AG09319 (cell line): ENCODE results near the gene TSPOAP1.

Source experiments
- DNase-seq: peaks from one replicate; pipeline ENCODE4 v3.0.0-alpha.2; 2010; ENCODE audit warnings: low read depth; ENCODE audit errors: extremely low read depth
- CTCF ChIP-seq: IDR thresholded peaks from 2 replicates; pipeline ENCODE4 v1.5.1; 2011; ENCODE audit warnings: low read depth, mild to moderate bottlenecking, inconsistent platforms, low read length, moderate library complexity

The TSPOAP1 gene

GRCh38 chr17:58306131-58306951 lies 22.3 kb downstream of the TSPOAP1 start:
- DNase-seq, result no peak
- no peak for TF ChIP-seq CTCF

DNA sequence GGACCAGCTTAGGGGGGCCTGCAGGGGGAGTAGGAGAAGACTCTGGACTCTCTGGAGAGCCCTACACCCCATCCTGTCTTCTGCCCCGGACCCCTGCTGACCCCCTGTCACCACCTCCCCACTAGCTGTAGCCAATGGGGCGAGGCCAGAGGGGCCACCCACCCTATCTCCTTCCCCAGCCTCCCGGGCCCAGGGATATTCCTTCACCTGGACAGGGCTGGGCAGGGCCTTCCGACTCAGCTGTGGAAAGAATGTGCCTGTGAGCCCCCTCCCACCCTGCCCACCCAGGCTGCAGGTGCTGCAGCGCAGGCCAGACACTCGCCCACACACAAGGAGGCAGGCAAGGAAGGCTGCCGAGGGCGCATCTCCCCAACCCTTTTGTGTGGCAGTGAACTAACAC lies 23.0 kb downstream of the TSPOAP1 start:
- no peak for DNase-seq
- no peak for TF ChIP-seq CTCF

DNA sequence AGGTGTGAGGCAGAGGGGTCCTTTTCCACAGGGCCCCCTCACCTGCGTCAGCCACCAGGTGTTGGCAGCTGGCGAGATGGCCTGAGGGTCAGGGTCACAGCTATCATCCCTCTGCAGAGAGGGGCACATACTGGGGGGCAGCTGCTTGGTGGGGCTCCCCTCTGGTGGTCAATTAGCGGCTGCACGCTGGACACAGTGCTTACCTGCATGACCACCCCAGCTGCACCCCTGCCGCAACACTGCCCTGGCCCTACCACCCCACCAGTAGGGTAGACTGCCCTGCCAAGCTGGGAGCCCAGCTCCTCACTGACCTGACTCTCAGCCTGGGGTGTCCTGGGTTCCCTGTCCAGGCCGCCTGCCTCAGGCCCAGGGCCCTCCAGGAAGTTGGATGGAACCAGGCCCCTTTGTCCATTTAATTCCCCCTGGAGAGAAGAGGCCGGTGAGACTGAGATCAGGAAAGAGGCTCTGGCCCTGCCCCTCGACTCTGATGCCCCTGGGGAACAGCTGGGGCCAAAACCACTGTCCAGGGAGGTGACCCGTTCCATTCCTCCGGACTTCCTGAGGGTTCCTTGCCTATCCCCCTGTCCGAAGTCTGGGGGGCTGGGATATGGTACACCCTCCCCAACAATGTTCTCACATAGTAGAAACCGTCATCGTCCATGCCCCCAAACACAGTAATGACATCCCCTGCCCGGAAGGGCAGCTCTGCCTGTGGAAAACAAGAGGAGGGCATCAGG lies 23.7 kb downstream of the TSPOAP1 start:
- no peak for TF ChIP-seq CTCF
- no peak for DNase-seq

DNA sequence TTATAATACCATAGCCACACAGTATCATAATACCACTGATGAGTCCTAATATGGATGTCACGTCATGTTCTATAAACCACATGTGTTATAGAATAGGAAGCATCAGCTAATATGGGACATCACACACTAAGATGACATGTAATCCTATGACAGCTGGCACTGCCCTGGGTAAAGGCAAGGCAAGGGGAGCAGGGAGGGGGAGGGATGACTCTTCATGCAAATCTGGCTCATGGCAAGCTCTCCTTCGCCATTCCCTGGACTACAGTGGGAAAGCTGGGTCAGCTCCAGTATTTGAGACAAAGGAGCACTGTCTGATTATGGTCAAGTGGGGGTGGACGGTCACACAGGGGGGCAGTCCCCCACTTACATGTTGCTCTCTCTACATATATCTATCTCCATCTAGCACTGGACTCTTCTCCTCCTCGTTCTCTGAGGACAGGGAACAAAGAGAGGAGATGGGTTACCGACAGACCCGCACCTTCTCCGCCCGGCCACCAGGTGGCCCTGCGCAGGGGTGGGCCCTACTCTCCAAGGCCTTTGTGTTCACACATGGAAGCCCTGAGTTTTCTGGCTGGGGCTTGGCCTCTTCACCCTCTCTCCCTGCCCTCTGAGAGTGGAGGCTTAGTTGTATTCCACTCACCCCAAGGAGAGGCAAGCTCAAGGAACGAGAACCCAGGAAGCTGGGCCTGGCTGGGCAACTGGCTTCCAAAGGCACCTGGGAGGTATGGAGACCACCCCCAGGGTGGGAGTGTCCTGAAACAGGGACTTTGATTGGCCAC lies 24.4 kb downstream of the TSPOAP1 start:
- TF ChIP-seq CTCF, result peak; percentile 70
- no peak for DNase-seq

DNA sequence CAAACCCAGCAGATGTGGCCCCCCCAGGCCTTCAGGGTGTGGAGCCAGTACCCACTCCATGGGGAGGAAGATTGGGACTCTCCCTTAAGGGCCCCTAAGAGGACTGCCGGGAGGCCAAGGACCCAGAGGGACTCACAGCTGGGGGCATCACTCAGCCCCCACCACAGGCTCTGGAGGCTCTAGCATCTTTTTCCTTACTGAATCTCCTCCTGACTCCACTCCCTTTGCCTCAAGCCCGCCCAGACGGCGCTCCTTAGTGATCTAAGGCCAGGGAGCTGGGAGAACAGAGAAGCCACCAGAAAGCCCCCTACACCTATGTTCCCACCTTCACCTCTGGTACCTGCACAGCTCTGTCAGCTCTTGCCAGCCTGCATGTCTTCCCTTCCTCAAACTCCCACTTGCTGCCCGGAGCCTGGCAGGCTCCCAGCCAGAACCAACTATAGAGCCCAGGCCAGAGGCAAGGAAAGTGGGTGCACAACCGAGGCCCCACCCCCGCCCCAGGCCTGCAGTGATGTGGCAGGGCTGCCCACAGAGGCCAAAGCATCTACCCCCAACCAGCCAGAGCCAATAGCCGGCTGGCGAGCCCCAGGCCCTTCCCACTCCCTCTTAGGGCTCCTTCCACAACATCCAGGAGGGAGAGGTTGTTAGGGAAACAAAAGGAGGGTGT lies 25.5 kb downstream of the TSPOAP1 start:
- no peak for DNase-seq
- no peak for TF ChIP-seq CTCF

DNA sequence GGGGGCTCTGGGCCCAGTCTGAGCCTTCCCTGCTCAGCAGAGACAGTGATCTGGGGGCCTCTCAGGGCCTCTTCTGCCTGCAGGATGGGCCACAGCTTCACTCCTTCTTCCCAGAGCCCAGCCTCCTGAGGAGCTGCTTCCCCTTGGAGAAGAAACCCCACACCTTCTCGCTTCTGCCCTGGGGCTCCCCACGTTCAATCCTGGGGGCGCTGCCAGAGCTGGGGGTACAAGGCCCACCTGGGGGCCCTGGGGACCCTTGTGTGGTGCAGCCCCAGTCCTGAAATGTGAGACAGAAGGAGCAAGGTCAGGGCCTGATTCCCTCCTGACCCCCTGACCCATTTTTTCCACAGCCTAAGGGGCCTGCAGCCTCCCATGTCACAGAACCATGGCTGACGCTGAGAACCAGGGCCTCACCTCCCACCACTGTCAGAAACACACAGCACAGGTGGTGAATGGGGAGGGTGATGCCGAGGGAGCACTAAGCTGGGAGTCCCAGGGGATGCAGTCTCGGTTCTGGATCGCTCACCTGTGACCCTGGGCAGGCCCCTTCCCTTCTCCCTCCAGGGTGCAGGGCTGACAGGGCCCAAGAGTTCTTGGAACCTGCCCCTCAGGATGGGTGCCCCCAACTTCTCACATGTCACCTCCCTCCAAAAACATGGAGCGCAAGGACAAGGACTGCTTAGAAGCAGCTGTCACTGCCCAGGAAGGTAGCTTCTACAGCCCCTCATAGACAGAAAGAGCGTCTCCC lies 26.2 kb downstream of the TSPOAP1 start:
- TF ChIP-seq CTCF, result no peak

More for the DNA sequence above, 26.2 kb downstream of the TSPOAP1 start:
- no peak for DNase-seq
